Rectal smooth muscle tissue (tissue), 1 donor: ENCODE measurements around the gene ZNG1A.
"Not testable (repeated sequence)": the region's sequence is repeated elsewhere in the genome, so short reads cannot be mapped to it uniquely, and the experiment has no call there.

Experiments used
- H3K27ac ChIP-seq: one replicate; pipeline ENCODE4 v1.7.0; 2013; ENCODE audit warnings: low read depth, low read length, inconsistent platforms
- H3K27me3 ChIP-seq: one replicate; pipeline ENCODE4 v1.7.0; 2013; ENCODE audit warnings: low read length; ENCODE audit not compliant: control insufficient read depth, insufficient read depth
- H3K36me3 ChIP-seq: one replicate; pipeline ENCODE4 v1.7.0; 2013; ENCODE audit warnings: low read length; ENCODE audit not compliant: control insufficient read depth, insufficient read depth
- H3K4me1 ChIP-seq: one replicate; pipeline ENCODE4 v1.7.0; 2013; ENCODE audit warnings: low read length; ENCODE audit not compliant: control insufficient read depth, insufficient read depth
- H3K4me3 ChIP-seq: one replicate; pipeline ENCODE4 v1.7.0; 2013; ENCODE audit warnings: low read length
- H3K9ac ChIP-seq: one replicate; pipeline ENCODE4 v1.7.0; 2013; ENCODE audit warnings: low read length

Gene ZNG1A

GRCh38 chr9:214648-215493 is 36.0 kb upstream of the ZNG1A start, which contains the start of gene DOCK8:
Gene DOCK8, plus strand, starts transcription at chr9:214865. Its CDS starts 112 bp downstream, at chr9:214977.
- Histone ChIP-seq H3K9ac (no peak within 1 kb of the TSS), H3K4me1 (no peaks in the 10 kb centered on the region), H3K4me3 (peak within 1 kb of the TSS; percentile 60), H3K27me3 (no peaks in the 10 kb centered on the region), H3K27ac (peak within 1 kb of the TSS; percentile 18), H3K36me3 (no peaks in the 10 kb centered on the region)

GRCh38 chr9:214351-214647 is 35.4 kb upstream of the ZNG1A start:
- Histone ChIP-seq H3K4me3 (peak overlapping the region; percentile 60), H3K4me1 (no peaks in the 10 kb centered on the region), H3K27me3 (no peaks in the 10 kb centered on the region), H3K27ac (no peak overlapping the region), H3K36me3 (no peaks in the 10 kb centered on the region), H3K9ac (no peak overlapping the region)

GRCh38 chr9:213901-214300 is 35.0 kb upstream of the ZNG1A start:
- not testable (repeated sequence) for H3K4me1 ChIP-seq, H3K9ac ChIP-seq, H3K27me3 ChIP-seq, H3K27ac ChIP-seq, H3K36me3 ChIP-seq
- peak overlapping the region; percentile 60 for H3K4me3 ChIP-seq

- Histone ChIP-seq H3K4me3 (no peak overlapping the region), H3K27me3 (no peaks in the 10 kb centered on the region), H3K27ac (no peak overlapping the region), H3K36me3 (no peaks in the 10 kb centered on the region), H3K9ac (no peak overlapping the region), H3K4me1 (no peaks in the 10 kb centered on the region)
Observed at GRCh38 chr9:212297-212696, 33.4 kb upstream of the ZNG1A start.

GRCh38 chr9:211557-211956 is 32.7 kb upstream of the ZNG1A start:
- H3K4me3 ChIP-seq: no peak overlapping the region
- H3K36me3 ChIP-seq: no peaks in the 10 kb centered on the region
- no peaks in the 10 kb centered on the region for H3K27me3 ChIP-seq
- no peaks in the 10 kb centered on the region for H3K4me1 ChIP-seq
- H3K9ac ChIP-seq: no peak overlapping the region
- no peak overlapping the region for H3K27ac ChIP-seq

GRCh38 chr9:211036-211435 is 32.2 kb upstream of the ZNG1A start:
- no peaks in the 10 kb centered on the region for H3K4me1 ChIP-seq
- no peak overlapping the region for H3K27ac ChIP-seq
- no peak overlapping the region for H3K4me3 ChIP-seq

GRCh38 chr9:209143-209758 is 30.4 kb upstream of the ZNG1A start:
- Histone ChIP-seq H3K27me3 (no peaks in the 10 kb centered on the region), H3K9ac (no peak overlapping the region), H3K36me3 (no peaks in the 10 kb centered on the region), H3K4me3 (no peak overlapping the region), H3K27ac (no peak overlapping the region), H3K4me1 (no peaks in the 10 kb centered on the region)

More at GRCh38 chr9:211036-211435, 32.2 kb upstream of the ZNG1A start:
- H3K9ac ChIP-seq: no peak overlapping the region
- no peaks in the 10 kb centered on the region for H3K36me3 ChIP-seq
- no peaks in the 10 kb centered on the region for H3K27me3 ChIP-seq

- H3K9ac ChIP-seq: no peak overlapping the region
- no peaks in the 10 kb centered on the region for H3K27me3 ChIP-seq
- no peak overlapping the region for H3K27ac ChIP-seq
- no peaks in the 10 kb centered on the region for H3K36me3 ChIP-seq
- H3K4me1 ChIP-seq: no peaks in the 10 kb centered on the region
- no peak overlapping the region for H3K4me3 ChIP-seq
Observed at GRCh38 chr9:206481-206880, 27.6 kb upstream of the ZNG1A start.

- not testable (repeated sequence) for H3K27ac ChIP-seq, H3K27me3 ChIP-seq, H3K36me3 ChIP-seq, H3K4me3 ChIP-seq, H3K9ac ChIP-seq, H3K4me1 ChIP-seq
Observed at GRCh38 chr9:199601-200000, 20.7 kb upstream of the ZNG1A start.

GRCh38 chr9:178140-178825 is 573 bp downstream of the ZNG1A start:
- H3K9ac ChIP-seq, H3K4me1 ChIP-seq, H3K27me3 ChIP-seq, H3K36me3 ChIP-seq: not testable (repeated sequence)
- peak overlapping the region; percentile 45 for H3K27ac ChIP-seq
- H3K4me3 ChIP-seq: peak overlapping the region; percentile 46

- not testable (repeated sequence) for H3K27me3 ChIP-seq, H3K27ac ChIP-seq, H3K4me1 ChIP-seq, H3K9ac ChIP-seq, H3K4me3 ChIP-seq, H3K36me3 ChIP-seq
Observed at GRCh38 chr9:169757-170156, 9.1 kb downstream of the ZNG1A start.

- H3K9ac ChIP-seq, H3K27ac ChIP-seq, H3K36me3 ChIP-seq, H3K27me3 ChIP-seq, H3K4me1 ChIP-seq, H3K4me3 ChIP-seq: not testable (repeated sequence)
Observed at GRCh38 chr9:159871-160270, 19.0 kb downstream of the ZNG1A start.
